Lower leg skin (tissue), 3 donors: ENCODE results near the gene ZNF79.

ENCODE experiments used
- CTCF ChIP-seq, 3 donors: fragments of 450-650 bp; IDR thresholded peaks; one replicate each; pipeline ENCODE4 v1.5.1; 2016; ENCODE audit warnings: antibody characterized with exemption in 3 of 3, mild to moderate bottlenecking in 3 of 3, moderate library complexity in 2 of 3
- POLR2A ChIP-seq, 2 donors: fragments of 450-650 bp; IDR thresholded peaks; one replicate each; pipeline ENCODE4 v1.6.1; 2016 to 2017; ENCODE audit warnings: antibody characterized with exemption in 2 of 2, mild to moderate bottlenecking in 1 of 2, moderate library complexity in 1 of 2

DNA sequence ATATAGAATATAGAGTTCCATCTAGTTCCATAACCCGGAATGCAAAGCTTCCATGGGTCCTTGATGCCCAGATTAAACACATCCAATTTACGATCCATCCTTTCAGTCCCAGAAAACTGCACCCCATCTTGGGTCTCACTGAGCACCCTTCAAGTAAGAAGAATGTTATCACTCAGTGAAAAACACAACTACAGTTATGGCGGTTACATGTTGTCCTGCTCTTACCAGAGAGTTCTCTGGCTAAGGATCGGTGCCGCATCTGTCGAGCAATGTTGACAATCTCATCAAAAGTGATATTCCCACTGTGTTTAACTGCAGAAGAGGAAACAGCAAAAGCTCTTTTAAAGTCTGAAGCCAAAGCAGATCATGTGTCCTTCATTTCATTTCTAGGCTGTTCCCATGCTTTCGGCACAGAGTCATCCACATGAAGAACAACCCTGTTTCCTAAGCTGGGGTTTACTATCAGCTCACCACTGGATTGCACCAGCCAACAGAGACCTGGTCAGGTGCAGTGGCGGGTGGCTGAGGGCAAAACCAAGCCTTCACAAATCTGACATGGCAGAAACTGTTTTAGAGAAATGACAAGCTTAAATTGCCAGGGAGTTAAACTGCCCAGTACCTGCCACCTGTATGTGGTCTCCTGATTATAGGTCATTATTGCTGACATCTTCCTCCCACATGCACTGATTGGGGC lies 24.1 kb downstream of the ZNF79 start:
- TF ChIP-seq CTCF (IDR thresholded peaks at IDR 0.05) = no peak
- TF ChIP-seq POLR2A (IDR thresholded peaks at IDR 0.05) = no peak
